K562 (cell line): ENCODE measurements around the gene CFD. TPM values are rescaled to one million over a fixed set of nuclear protein-coding genes. Genes with fewer than 3 reads are reported as not detected.
A peak's percentile ranks its signal among the peaks of the same experiment; 100 is the strongest.

Source experiments
- C11orf30 ChIP-seq: fragments of 450-650 bp; IDR thresholded peaks from 2 replicates; pipeline ENCODE4 v1.6.1; 2016; ENCODE audit warnings: low read depth, mild to moderate bottlenecking
- CBX8 ChIP-seq: fragments of 200-600 bp; sonication (generic); IDR thresholded peaks from 2 replicates; pipeline ENCODE4 v1.6.1; 2012; ENCODE audit warnings: borderline replicate concordance, mixed run types, low read depth, mild to moderate bottlenecking, moderate library complexity, mixed read lengths, low read length, control low read depth, inconsistent platforms; ENCODE audit not compliant: poor library complexity, severe bottlenecking; ENCODE audit errors: extremely low read depth
- CCAR2 ChIP-seq: fragments of 200-400 bp; formaldehyde crosslinking; IDR thresholded peaks from 2 replicates; pipeline ENCODE4 v1.6.1; 2017; ENCODE audit warnings: mild to moderate bottlenecking, low read depth, low read length
- CGGBP1 ChIP-seq: fragments of 250-450 bp; sonication (Bioruptor Pico); IDR thresholded peaks from 2 replicates; pipeline ENCODE4 v1.9.0; 2021; ENCODE audit warnings: mild to moderate bottlenecking
- GTF3C2 ChIP-seq: IDR thresholded peaks from 3 replicates; pipeline ENCODE4 v1.6.1; 2011; ENCODE audit warnings: borderline replicate concordance, mild to moderate bottlenecking, moderate library complexity; ENCODE audit not compliant: insufficient read length; ENCODE audit errors: extremely low read depth
- KAT7 ChIP-seq: sonication (generic); formaldehyde crosslinking; IDR thresholded peaks from 2 replicates; pipeline ENCODE4 v1.8.0; 2022; ENCODE audit warnings: missing genetic modification reagents, mild to moderate bottlenecking, borderline replicate concordance
- MAX ChIP-seq: sonication (generic); formaldehyde crosslinking; IDR thresholded peaks from 2 replicates; pipeline ENCODE4 v1.9.0; 2022; ENCODE audit warnings: mild to moderate bottlenecking, missing genetic modification reagents
- MTF1 ChIP-seq: fragments of 250-450 bp; sonication (Bioruptor Pico); IDR thresholded peaks from 2 replicates; pipeline ENCODE4 v1.9.0; 2021; ENCODE audit warnings: moderate library complexity, mild to moderate bottlenecking, inconsistent platforms, borderline replicate concordance
- NFIC ChIP-seq: fragments of 450-650 bp; IDR thresholded peaks from 2 replicates; pipeline ENCODE4 v1.6.1; 2017; ENCODE audit warnings: mild to moderate bottlenecking, inconsistent platforms
- USF2 ChIP-seq: sonication (generic); formaldehyde crosslinking; IDR thresholded peaks from 2 replicates; pipeline ENCODE4 v1.5.0; 2020; ENCODE audit warnings: missing genetic modification reagents
- ZBTB26 ChIP-seq: fragments of 450-650 bp; formaldehyde crosslinking; IDR thresholded peaks from 2 replicates; pipeline ENCODE4 v1.4.0; 2022; ENCODE audit warnings: missing genetic modification characterization
- ZC3H11A ChIP-seq: IDR thresholded peaks from 2 replicates; pipeline ENCODE4 v1.6.1; 2012; ENCODE audit warnings: low read depth, low read length, improper control_type of control experiment
- ZEB2 ChIP-seq: fragments of 450-650 bp; IDR thresholded peaks from 2 replicates; pipeline ENCODE4 v1.6.1; 2016
- ZKSCAN3 ChIP-seq: fragments of 250-450 bp; sonication (Bioruptor Pico); IDR thresholded peaks from 2 replicates; pipeline ENCODE4 v1.4.0; 2020
- ZNF165 ChIP-seq: fragments of 250-450 bp; sonication (Bioruptor Pico); IDR thresholded peaks from 2 replicates; pipeline ENCODE4 v1.4.0; 2020; ENCODE audit warnings: borderline replicate concordance
- ZNF583 ChIP-seq: fragments of 250-450 bp; sonication (Bioruptor Pico); IDR thresholded peaks from 2 replicates; pipeline ENCODE4 v1.4.0; 2020
- ZNF592 ChIP-seq: fragments of 450-650 bp; IDR thresholded peaks from 2 replicates; pipeline ENCODE4 v1.6.1; 2017; ENCODE audit warnings: antibody characterized with exemption, mild to moderate bottlenecking
- polyA plus RNA-seq, 8 experiments: library from polyadenylated mRNA; depleted of rRNA in 4 of 8; stranded (reverse) in 5 of 8; unstranded in 3 of 8; fragments of >200 nt; fragmentation: Nextera tagmentation in 2 of 8; fragmentation: Illumina TruSeq in 1 of 8; extraction: Ambion mirVana in 2 of 8; extraction: Trizol in 1 of 8; gene quantifications; 2 replicates each; pipeline versions ENCODE4 v1.2.1 to v1.2.3, GENCODE V29; 2011 to 2014; ENCODE audit warnings: inconsistent platforms in 1 of 8, missing spikeins in 1 of 8
- total RNA-seq, 7 experiments: library from RNA; depleted of rRNA in 6 of 7; stranded (reverse); fragments of >200 nt in 6 of 7; fragmentation: Illumina TruSeq in 2 of 7; extraction: Trizol in 2 of 7; gene quantifications; 2 replicates each; pipeline versions ENCODE4 v1.2.1 to v1.2.3, GENCODE V29; 2011 to 2021; ENCODE audit warnings: low replicate concordance in 1 of 7

The CFD gene
- total and polyA plus RNA-seq, 9 of the 15 experiments (the other 6 are each of a cell fraction or from before 2014, with no cell fraction given): 0.52 to 59.4 (median 7.6) TPM

- TF ChIP-seq ZNF592: peak; percentile 50; the same call in 1 of the 2 replicates
- no peak for TF ChIP-seq C11orf30
- no peak for TF ChIP-seq KAT7 (CRISPR knock-in tag)
- TF ChIP-seq CGGBP1 (CRISPR knock-in tag): no peak
- TF ChIP-seq ZBTB26 (CRISPR knock-in tag): no peak
- TF ChIP-seq ZC3H11A: no peak
- no peak for TF ChIP-seq ZNF165 (CRISPR knock-in tag)
- TF ChIP-seq MAX: peak; percentile 84
- no peak for TF ChIP-seq CBX8
- no peak for TF ChIP-seq GTF3C2
- TF ChIP-seq ZNF583 (CRISPR knock-in tag): no peak
- TF ChIP-seq CCAR2: no peak
- no peak; the same call in 1 of the 2 replicates for TF ChIP-seq USF2 (CRISPR knock-in tag)
- TF ChIP-seq MTF1 (CRISPR knock-in tag): no peak
- TF ChIP-seq ZEB2: no peak
- no peak for TF ChIP-seq NFIC
- TF ChIP-seq ZKSCAN3 (CRISPR knock-in tag): no peak
Measured at GRCh38 chr19:843180-843835, 16.2 kb upstream of the CFD start (continued).
